ENCODE measurements around the gene SLC9A9. TPM values are rescaled to one million over a fixed set of nuclear protein-coding genes. Genes with fewer than 3 reads are reported as not detected.

The SLC9A9 gene
- total and polyA plus RNA-seq, 2 of the 8 experiments (the other 6 are each of a cell fraction or from before 2014, with no cell fraction given), result 0.48 to 1.1 TPM

DNA sequence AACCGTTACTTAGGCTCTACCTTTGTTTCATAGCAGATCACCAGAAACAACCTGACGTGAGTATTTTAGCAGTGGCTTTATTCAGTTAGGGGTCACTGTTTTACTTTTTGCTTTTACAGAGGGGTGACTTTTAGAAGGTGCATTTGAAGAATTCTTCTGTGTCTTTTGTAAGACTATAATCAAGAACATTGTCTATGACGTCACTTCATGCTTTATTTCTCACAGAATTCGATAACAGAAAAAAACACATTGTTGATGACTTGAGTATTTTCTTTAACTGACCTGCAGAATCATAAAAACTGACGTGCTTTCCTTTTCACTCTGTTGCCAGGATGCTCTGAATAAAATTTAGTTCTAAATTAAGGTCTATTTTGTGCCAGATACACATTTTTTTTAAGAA, 244.5 kb downstream of the SLC9A9 start (continued):
- TF ChIP-seq SP4 (IDR thresholded peaks at IDR 0.05; ENCODE audit: low read length), result no peak
